NOMO-1 treated with dmso at 0.1 percent for 144 hours (cell line): ENCODE data around the gene TMTC1.

ENCODE experiments used
- DNase-seq: peaks from one replicate; lab custom pipeline; 2025; ENCODE audit not compliant: unreplicated experiment; lab: John Stamatoyannopoulos, UW

Gene TMTC1

GRCh38 chr12:29713729-29714128 lies 70.0 kb downstream of the TMTC1 start:
- DNase-seq, result no peak

GRCh38 chr12:29711381-29711780 lies 72.4 kb downstream of the TMTC1 start:
- DNase-seq, result no peak

- DNase-seq, result no peak
Measured at GRCh38 chr12:29710104-29710503, 73.6 kb downstream of the TMTC1 start.

GRCh38 chr12:29709496-29710040 lies 74.2 kb downstream of the TMTC1 start:
- no peak for DNase-seq

- no peak for DNase-seq
Measured at GRCh38 chr12:29709054-29709453, 74.7 kb downstream of the TMTC1 start.

- DNase-seq, result no peak
Measured at GRCh38 chr12:29707846-29708245, 75.9 kb downstream of the TMTC1 start.

GRCh38 chr12:29706311-29706710 lies 77.4 kb downstream of the TMTC1 start:
- no peak for DNase-seq

- no peak for DNase-seq
Measured at GRCh38 chr12:29703528-29703927, 80.2 kb downstream of the TMTC1 start.

- peak; percentile 36 for DNase-seq
Measured at GRCh38 chr12:29702972-29703371, 80.8 kb downstream of the TMTC1 start.

GRCh38 chr12:29702222-29702621 lies 81.5 kb downstream of the TMTC1 start:
- no peak for DNase-seq

GRCh38 chr12:29700761-29701481 lies 82.8 kb downstream of the TMTC1 start:
- DNase-seq, result no peak

- DNase-seq, result no peak
Measured at GRCh38 chr12:29698756-29699155, 85.0 kb downstream of the TMTC1 start.

GRCh38 chr12:29695800-29696199 lies 87.9 kb downstream of the TMTC1 start:
- DNase-seq, result no peak

- no peak for DNase-seq
Measured at GRCh38 chr12:29695026-29695425, 88.7 kb downstream of the TMTC1 start.

GRCh38 chr12:29694002-29694401 lies 89.7 kb downstream of the TMTC1 start:
- DNase-seq, result peak; percentile 32

GRCh38 chr12:29692237-29692636 lies 91.5 kb downstream of the TMTC1 start:
- DNase-seq, result no peak

GRCh38 chr12:29691161-29691854 lies 92.4 kb downstream of the TMTC1 start:
- DNase-seq, result peak; percentile 60

GRCh38 chr12:29690728-29691127 lies 93.0 kb downstream of the TMTC1 start:
- DNase-seq, result no peak

GRCh38 chr12:29688914-29689313 lies 94.8 kb downstream of the TMTC1 start:
- no peak for DNase-seq

- no peak for DNase-seq
Measured at GRCh38 chr12:29682088-29682487, 101.7 kb downstream of the TMTC1 start.

- DNase-seq, result no peak
Measured at GRCh38 chr12:29681370-29681769, 102.4 kb downstream of the TMTC1 start.

- DNase-seq, result no peak
Measured at GRCh38 chr12:29676676-29677075, 107.1 kb downstream of the TMTC1 start.
